CD4-positive, alpha-beta T cell (primary cell): ENCODE data around the gene HBEGF. TPM values are rescaled to one million over a fixed set of nuclear protein-coding genes. Genes with fewer than 3 reads are reported as not detected.
A peak's percentile ranks its signal among the peaks of the same experiment; 100 is the strongest.

ENCODE experiments used
- ATAC-seq: fragments of 200-7000 bp; cut with Tn5 transposase; one replicate; pipeline ENCODE4 v1.10.0; 2022; ENCODE audit warnings: mild to moderate bottlenecking; ENCODE audit not compliant: poor library complexity
- CTCF ChIA-PET: fragments of 350-600 bp; sonication (Branson Sonifier 250); formaldehyde crosslinking; loops from one replicate; lab custom pipeline; 2021; ENCODE audit warnings: antibody characterized with exemption, inconsistent platforms; lab: Charles Lee
- POLR2A ChIA-PET: fragments of 350-600 bp; sonication (Branson Sonifier 250); formaldehyde crosslinking; loops from one replicate; lab custom pipeline; 2021; ENCODE audit warnings: antibody characterized with exemption, inconsistent platforms; lab: Charles Lee
- DNase-seq, 14 experiments: peaks; one replicate each; pipeline ENCODE4 v3.0.0-alpha.2; 2013 to 2020; ENCODE audit warnings: mixed read lengths in 2 of 14
- H3K27ac ChIP-seq, 2 donors: one replicate each; pipeline versions ENCODE4 v1.5.1 to v1.7.0; 2013; ENCODE audit warnings: low read length in 2 of 2, low read depth in 1 of 2, mild to moderate bottlenecking in 1 of 2
- H3K27me3 ChIP-seq, 2 experiments: 1 replicate in 1 of 2; 2 replicates in 1 of 2; pipeline versions ENCODE4 v1.6.1 to v1.7.0; 2013; ENCODE audit warnings: low read length in 2 of 2, control low read depth in 1 of 2, mild to moderate bottlenecking in 1 of 2, moderate library complexity in 1 of 2; ENCODE audit not compliant: insufficient read depth in 2 of 2, control insufficient read depth in 1 of 2
- H3K36me3 ChIP-seq: one replicate; pipeline ENCODE4 v1.6.1; 2013; ENCODE audit warnings: low read length, control low read depth; ENCODE audit not compliant: insufficient read depth
- H3K4me1 ChIP-seq: one replicate; pipeline ENCODE4 v1.6.1; 2013; ENCODE audit warnings: low read length, control low read depth; ENCODE audit not compliant: insufficient read depth
- H3K4me3 ChIP-seq: one replicate; pipeline ENCODE4 v1.5.1; 2013; ENCODE audit warnings: mild to moderate bottlenecking, low read length, moderate library complexity
- H3K9me3 ChIP-seq, 2 experiments: 1 replicate in 1 of 2; 2 replicates in 1 of 2; pipeline versions ENCODE4 v1.6.1 to v1.7.0; 2013; ENCODE audit warnings: low read length in 2 of 2, mild to moderate bottlenecking in 2 of 2, control low read depth in 1 of 2, moderate library complexity in 1 of 2; ENCODE audit not compliant: control insufficient read depth in 1 of 2, insufficient read depth in 1 of 2
- H3K27ac Mint-ChIP-seq: one replicate; pipeline ENCODE4 v1.8.0; 2020; ENCODE audit warnings: mixed read lengths
- H3K27me3 Mint-ChIP-seq: one replicate; pipeline ENCODE4 v1.8.0; 2021; ENCODE audit warnings: mixed read lengths
- H3K36me3 Mint-ChIP-seq: one replicate; pipeline ENCODE4 v1.8.0; 2021; ENCODE audit warnings: low read depth, mixed read lengths
- H3K4me1 Mint-ChIP-seq: one replicate; pipeline ENCODE4 v1.8.0; 2021; ENCODE audit warnings: low read depth, mixed read lengths
- H3K4me3 Mint-ChIP-seq: one replicate; pipeline ENCODE4 v1.8.0; 2020; ENCODE audit warnings: mild to moderate bottlenecking, mixed read lengths
- H3K9me3 Mint-ChIP-seq: one replicate; pipeline ENCODE4 v1.8.0; 2020; ENCODE audit warnings: mixed read lengths
- intact Hi-C, 2 experiments: fragments of 100-400 bp; cut with DNase I in 1 of 2; cut with micrococcal nuclease in 1 of 2; formaldehyde crosslinking; loops; one replicate each; pipeline versions ENCODE4 v1.15.1 to v1.9.0; 2023 to 2025; cut with DNase I, micrococcal nuclease
- total RNA-seq, 174 experiments: library from RNA in 2 of 174; stranded (reverse) in 2 of 174; gene quantifications; one replicate each; pipeline ENCODE4 v1.2.3 and lab custom pipeline; 2021 to 2026
- TF ChIP-seq, protein P1 (sequence below): fragments of 200-600 bp; IDR thresholded peaks from one replicate; pipeline ENCODE4 v1.8.0; 2022; ENCODE audit warnings: antibody characterized with exemption, mild to moderate bottlenecking

Gene HBEGF
- total RNA-seq, 2 experiments from 2014 or later: 3.6 to 4.2 TPM

DNA sequence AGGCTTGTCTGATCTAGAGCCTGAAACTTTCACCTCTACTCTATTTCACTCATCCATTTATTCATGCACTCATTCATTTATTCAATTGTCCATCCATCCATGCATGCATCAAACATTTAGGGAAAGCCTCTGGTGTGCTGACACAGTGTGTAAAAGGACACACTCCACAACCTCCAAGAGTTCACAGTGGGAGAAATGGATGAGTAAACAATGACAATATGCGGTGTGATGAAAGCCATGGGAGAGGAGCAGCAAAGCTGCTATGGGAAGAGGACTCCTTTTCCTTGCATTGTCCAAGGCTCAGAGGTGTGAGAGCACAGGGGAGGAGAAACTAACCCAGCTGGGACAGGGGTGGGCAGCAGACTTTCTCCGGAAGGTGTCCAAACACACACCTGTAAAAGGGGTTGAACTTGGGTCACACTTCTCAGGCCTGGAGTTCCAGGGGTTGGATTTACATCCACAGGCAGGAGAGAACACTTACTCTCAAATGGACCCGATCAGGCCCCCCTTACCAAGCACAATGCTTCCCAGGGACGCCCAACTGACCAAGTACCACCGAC lies 22.3 kb downstream of the HBEGF start:
- H3K4me3 ChIP-seq: no peak overlapping the region
- no peak overlapping the region for H3K27ac Mint-ChIP-seq
- H3K4me3 Mint-ChIP-seq: no peak overlapping the region
- POLR2A ChIA-PET: no interaction called here
- CTCF ChIA-PET: interaction anchor here (1.5 kb wide), 1 partner anchor 84 kb away, joined by 3 read pairs; no protein-coding TSS in a partner anchor
- H3K9me3 Mint-ChIP-seq: no peaks in the 10 kb centered on the region
- H3K36me3 Mint-ChIP-seq: no peaks in the 10 kb centered on the region
- H3K27ac ChIP-seq: no peak overlapping the region
- intact Hi-C loops: no loop called here
- no peaks in the 10 kb centered on the region for H3K36me3 ChIP-seq
- no peaks in the 10 kb centered on the region for H3K27me3 Mint-ChIP-seq
- no peaks in the 10 kb centered on the region for H3K27me3 ChIP-seq
- no peak for ATAC-seq
- TF ChIP-seq, protein P1, sequence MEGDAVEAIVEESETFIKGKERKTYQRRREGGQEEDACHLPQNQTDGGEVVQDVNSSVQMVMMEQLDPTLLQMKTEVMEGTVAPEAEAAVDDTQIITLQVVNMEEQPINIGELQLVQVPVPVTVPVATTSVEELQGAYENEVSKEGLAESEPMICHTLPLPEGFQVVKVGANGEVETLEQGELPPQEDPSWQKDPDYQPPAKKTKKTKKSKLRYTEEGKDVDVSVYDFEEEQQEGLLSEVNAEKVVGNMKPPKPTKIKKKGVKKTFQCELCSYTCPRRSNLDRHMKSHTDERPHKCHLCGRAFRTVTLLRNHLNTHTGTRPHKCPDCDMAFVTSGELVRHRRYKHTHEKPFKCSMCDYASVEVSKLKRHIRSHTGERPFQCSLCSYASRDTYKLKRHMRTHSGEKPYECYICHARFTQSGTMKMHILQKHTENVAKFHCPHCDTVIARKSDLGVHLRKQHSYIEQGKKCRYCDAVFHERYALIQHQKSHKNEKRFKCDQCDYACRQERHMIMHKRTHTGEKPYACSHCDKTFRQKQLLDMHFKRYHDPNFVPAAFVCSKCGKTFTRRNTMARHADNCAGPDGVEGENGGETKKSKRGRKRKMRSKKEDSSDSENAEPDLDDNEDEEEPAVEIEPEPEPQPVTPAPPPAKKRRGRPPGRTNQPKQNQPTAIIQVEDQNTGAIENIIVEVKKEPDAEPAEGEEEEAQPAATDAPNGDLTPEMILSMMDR: no peak
- H3K4me1 ChIP-seq: no peaks in the 10 kb centered on the region
- no peaks in the 10 kb centered on the region for H3K9me3 ChIP-seq
- DNase-seq: no peak
- no peaks in the 10 kb centered on the region for H3K4me1 Mint-ChIP-seq

DNA sequence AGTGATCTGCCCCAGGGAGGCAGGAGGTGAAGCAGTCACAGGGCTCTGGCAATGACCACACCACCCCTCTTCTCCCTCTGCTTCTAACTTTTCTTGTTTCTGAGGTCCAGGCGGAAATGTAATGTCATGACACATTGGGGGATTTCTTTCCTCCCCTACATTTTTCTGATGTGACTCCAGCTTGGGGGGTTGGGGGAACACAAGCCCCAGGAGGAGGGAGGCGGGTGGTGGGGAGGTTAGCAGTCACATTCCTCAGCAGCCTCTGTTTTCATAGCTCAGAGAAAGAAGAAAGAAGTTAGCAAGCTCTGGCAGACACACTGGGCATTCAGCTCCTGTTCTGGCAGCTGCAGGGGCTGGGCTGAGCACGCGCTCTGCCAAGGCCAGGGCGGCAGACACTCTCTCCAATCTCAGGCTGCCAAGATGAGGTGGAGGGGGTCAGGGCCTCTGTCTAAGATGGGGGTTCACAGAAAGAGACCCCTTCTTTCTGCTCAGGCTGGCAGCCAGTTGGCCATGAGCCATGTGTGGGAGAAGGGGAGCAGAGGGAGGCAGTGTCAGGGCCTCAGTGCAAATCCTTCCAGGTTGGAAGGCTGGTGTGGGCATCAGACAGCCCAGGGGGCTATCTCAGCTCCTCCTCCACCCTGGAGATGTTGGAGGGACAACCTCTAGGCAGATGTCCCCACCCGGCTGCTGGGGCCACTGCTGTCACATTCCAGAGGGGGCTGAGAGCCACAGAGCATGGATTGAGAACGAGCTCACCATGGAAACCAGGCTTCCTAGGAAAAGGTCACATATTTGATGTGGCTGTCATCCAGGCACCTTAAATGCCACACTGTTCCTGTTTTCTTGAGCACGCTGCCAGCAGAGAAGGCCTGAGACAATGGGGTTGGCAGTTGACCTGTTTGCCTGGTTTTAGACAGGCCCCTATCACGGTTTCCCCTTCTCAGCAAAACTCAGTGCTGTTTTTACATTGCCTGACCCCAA lies 23.4 kb downstream of the HBEGF start:
- ChIA-PET POLR2A (no interaction called here), CTCF (interaction anchor here (0.7 kb wide), 1 partner anchor 28 kb away, joined by 3 read pairs; no protein-coding TSS in a partner anchor)
- H3K9me3 Mint-ChIP-seq: no peaks in the 10 kb centered on the region
- ATAC-seq (no peak), DNase-seq (no peak)
- Histone ChIP-seq H3K4me3 (no peak overlapping the region), H3K9me3 (no peaks in the 10 kb centered on the region), H3K36me3 (no peaks in the 10 kb centered on the region), H3K4me1 (no peaks in the 10 kb centered on the region), H3K27me3 (no peaks in the 10 kb centered on the region), H3K27ac (no peak overlapping the region)
- H3K36me3 Mint-ChIP-seq: no peaks in the 10 kb centered on the region
- no peak overlapping the region for H3K27ac Mint-ChIP-seq
- TF ChIP-seq, protein P1: no peak
- intact Hi-C loops: no loop called here
- H3K4me3 Mint-ChIP-seq: no peak overlapping the region
- no peaks in the 10 kb centered on the region for H3K4me1 Mint-ChIP-seq
- no peaks in the 10 kb centered on the region for H3K27me3 Mint-ChIP-seq

DNA sequence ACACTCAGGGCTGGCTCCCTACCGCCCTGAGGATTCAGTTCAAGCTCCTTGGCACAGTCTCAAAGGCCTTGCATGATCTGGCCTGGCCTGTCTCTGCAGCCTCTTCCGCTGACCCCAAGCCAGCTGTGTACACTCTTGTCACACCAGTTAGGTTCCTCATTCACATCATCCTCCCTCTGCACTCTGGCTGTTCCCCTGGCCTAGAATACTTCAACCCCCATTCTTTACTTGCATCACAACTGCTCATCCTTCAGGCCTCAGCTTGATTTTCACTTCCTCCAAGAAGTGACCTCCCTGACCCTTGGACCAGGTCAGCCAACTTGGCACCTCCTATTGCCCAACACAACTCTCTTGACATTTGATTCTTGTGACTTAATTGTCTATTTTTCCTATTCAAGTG lies 24.6 kb downstream of the HBEGF start:
- H3K9me3 ChIP-seq: no peaks in the 10 kb centered on the region
- Mint-ChIP-seq H3K27ac (no peak overlapping the region), H3K9me3 (no peaks in the 10 kb centered on the region), H3K27me3 (no peaks in the 10 kb centered on the region), H3K4me3 (no peak overlapping the region), H3K36me3 (no peaks in the 10 kb centered on the region), H3K4me1 (no peaks in the 10 kb centered on the region)
- H3K27ac ChIP-seq: no peak overlapping the region
- H3K36me3 ChIP-seq: no peaks in the 10 kb centered on the region
- ChIA-PET CTCF (no interaction called here), POLR2A (no interaction called here)
- DNase-seq: peak in 3 of 14 experiments; percentile 24 to 67 (median 60)
- intact Hi-C loops: no loop called here
- no peak overlapping the region for H3K4me3 ChIP-seq
- no peaks in the 10 kb centered on the region for H3K27me3 ChIP-seq
- TF ChIP-seq, protein P1: no peak
- ATAC-seq: no peak
- H3K4me1 ChIP-seq: no peaks in the 10 kb centered on the region
